ENCODE data around the gene SLAMF8.

The SLAMF8 gene

GRCh38 chr1:159815926-159816325 lies 10.7 kb upstream of the SLAMF8 start:
- Histone ChIP-seq H4K20me1 (ENCODE audit: low read depth, low read length) (no peaks in the 10 kb centered on the region), H3K9ac (ENCODE audit: low read length) (no peak overlapping the region), H3K4me3 (ENCODE audit: insufficient read depth, low read length, poor library complexity, severe bottlenecking) (no peak overlapping the region), H3K4me2 (ENCODE audit: low read depth, low read length, poor library complexity, severe bottlenecking) (no peak overlapping the region), H3K9me2 (replicated peaks; ENCODE audit: insufficient read depth, low read length) (no peaks in the 10 kb centered on the region), H3K27me3 (ENCODE audit: low read length) (no peaks in the 10 kb centered on the region), H3K36me3 (ENCODE audit: low read length) (no peaks in the 10 kb centered on the region), H2AFZ (ENCODE audit: low read depth, low read length, severe bottlenecking) (no peak overlapping the region), H3K27ac (ENCODE audit: low read depth, low read length) (no peak overlapping the region), H3K79me2 (ENCODE audit: insufficient read depth, low read length) (no peaks in the 10 kb centered on the region), H3K9me3 (ENCODE audit: insufficient read depth, low read length) (no peaks in the 10 kb centered on the region), H3F3A (ENCODE audit: insufficient read depth) (no peaks in the 10 kb centered on the region)
- no peak for TF ChIP-seq CTCF (IDR thresholded peaks at IDR 0.05; ENCODE audit: insufficient read depth, low read length, poor library complexity, severe bottlenecking)
- no peak for TF ChIP-seq EZH2phosphoT487 (conservative IDR thresholded peaks at IDR 0.05; ENCODE audit: low read length)

GRCh38 chr1:159817276-159818041 lies 9.2 kb upstream of the SLAMF8 start:
- Histone ChIP-seq H3K4me2 (ENCODE audit: low read depth, low read length, poor library complexity, severe bottlenecking) (no peak overlapping the region), H3K9ac (ENCODE audit: low read length) (no peak overlapping the region), H3F3A (ENCODE audit: insufficient read depth) (no peaks in the 10 kb centered on the region), H3K79me2 (ENCODE audit: insufficient read depth, low read length) (no peaks in the 10 kb centered on the region), H3K27ac (ENCODE audit: low read depth, low read length) (no peak overlapping the region), H3K36me3 (ENCODE audit: low read length) (no peaks in the 10 kb centered on the region), H3K9me3 (ENCODE audit: insufficient read depth, low read length) (no peaks in the 10 kb centered on the region), H3K27me3 (ENCODE audit: low read length) (no peaks in the 10 kb centered on the region), H3K4me3 (ENCODE audit: insufficient read depth, low read length, poor library complexity, severe bottlenecking) (no peak overlapping the region), H2AFZ (ENCODE audit: low read depth, low read length, severe bottlenecking) (no peak overlapping the region), H4K20me1 (ENCODE audit: low read depth, low read length) (no peaks in the 10 kb centered on the region), H3K9me2 (replicated peaks; ENCODE audit: insufficient read depth, low read length) (no peaks in the 10 kb centered on the region)
- TF ChIP-seq EZH2phosphoT487 (conservative IDR thresholded peaks at IDR 0.05; ENCODE audit: low read length) (no peak), CTCF (IDR thresholded peaks at IDR 0.05; ENCODE audit: insufficient read depth, low read length, poor library complexity, severe bottlenecking) (no peak)

- Histone ChIP-seq H3F3A (ENCODE audit: insufficient read depth) (no peaks in the 10 kb centered on the region), H3K9me3 (ENCODE audit: insufficient read depth, low read length) (no peaks in the 10 kb centered on the region), H3K4me3 (ENCODE audit: insufficient read depth, low read length, poor library complexity, severe bottlenecking) (no peak overlapping the region), H4K20me1 (ENCODE audit: low read depth, low read length) (no peaks in the 10 kb centered on the region), H3K36me3 (ENCODE audit: low read length) (no peaks in the 10 kb centered on the region), H3K4me2 (ENCODE audit: low read depth, low read length, poor library complexity, severe bottlenecking) (no peak overlapping the region), H3K27ac (ENCODE audit: low read depth, low read length) (no peak overlapping the region), H3K9ac (ENCODE audit: low read length) (no peak overlapping the region), H3K27me3 (ENCODE audit: low read length) (no peaks in the 10 kb centered on the region), H2AFZ (ENCODE audit: low read depth, low read length, severe bottlenecking) (no peak overlapping the region), H3K79me2 (ENCODE audit: insufficient read depth, low read length) (no peaks in the 10 kb centered on the region), H3K9me2 (replicated peaks; ENCODE audit: insufficient read depth, low read length) (no peaks in the 10 kb centered on the region)
- TF ChIP-seq CTCF (IDR thresholded peaks at IDR 0.05; ENCODE audit: insufficient read depth, low read length, poor library complexity, severe bottlenecking) (no peak), EZH2phosphoT487 (conservative IDR thresholded peaks at IDR 0.05; ENCODE audit: low read length) (no peak)
These were observed 5.4 kb upstream of the SLAMF8 start for GRCh38 chr1:159821171-159821867.
